GM12878 (cell line): Measurements from ENCODE around the gene MPP1. TPM values are rescaled to one million over a fixed set of nuclear protein-coding genes. Genes with fewer than 3 reads are reported as not detected.
A peak's percentile ranks its signal among the peaks of the same experiment; 100 is the strongest.

Experiments used
- ATAC-seq: fragments of 200-7000 bp; cut with Tn5 transposase; 3 replicates; pipeline ENCODE4 v1.9.1; 2020; ENCODE audit warnings: mild to moderate bottlenecking, moderate library complexity
- BruUV-seq: library from RNA; stranded (reverse); fragments of 400-500 nt; replicated peaks from 2 replicates; lab custom pipeline; 2021; lab: Mats Ljungman, UMichigan
- CTCF ChIA-PET: fragments of 300-600 bp; sonication (Branson Sonifier 250); formaldehyde crosslinking; extraction: SDS; loops from one replicate; lab custom pipeline; 2021; ENCODE audit warnings: inconsistent platforms; lab: Yijun Ruan, JAX
- POLR2A ChIA-PET: fragments of 350-600 bp; formaldehyde crosslinking; extraction: SDS; loops from one replicate; lab custom pipeline; 2021; ENCODE audit warnings: inconsistent platforms; lab: Charles Lee
- RAD21 ChIA-PET: fragments of 300-600 bp; sonication (Branson Sonifier 250); formaldehyde crosslinking; loops from one replicate; lab custom pipeline; 2023; ENCODE audit warnings: antibody characterized with exemption; ENCODE audit not compliant: unreplicated experiment; lab: Charles Lee
- SMC1A ChIA-PET: fragments of 300-600 bp; sonication (Branson Sonifier 250); formaldehyde crosslinking; loops from one replicate; lab custom pipeline; 2023; ENCODE audit not compliant: unreplicated experiment, uncharacterized antibody; lab: Charles Lee
- DNase-seq: peaks from one replicate; pipeline ENCODE4 v3.0.0-alpha.2; 2011; ENCODE audit warnings: low read depth, low spot score
- FAIRE-seq: peaks from 3 replicates; lab custom pipeline; 2011; peaks lifted over from hg19 to GRCh38; lab: Jason Lieb, UNC
- H2AFZ ChIP-seq: 2 replicates; pipeline ENCODE4 v1.6.0; 2011; ENCODE audit warnings: low read depth, low read length, control low read depth; ENCODE audit not compliant: control insufficient read depth
- H3K27ac ChIP-seq: 2 replicates; pipeline ENCODE4 v1.5.1; 2011; ENCODE audit warnings: control low read depth; ENCODE audit not compliant: control insufficient read depth, insufficient read depth
- H3K27me3 ChIP-seq, 2 experiments: replicated peaks in 1 of 2; 2 replicates each; pipeline versions ENCODE4 v1.6.0 to v1.6.1; 2011; ENCODE audit warnings: low read length in 1 of 2; ENCODE audit not compliant: control insufficient read depth in 2 of 2, insufficient read depth in 2 of 2
- H3K36me3 ChIP-seq, 2 experiments: 2 replicates each; pipeline ENCODE4 v1.5.1; 2011; ENCODE audit warnings: low read length in 1 of 2; ENCODE audit not compliant: control insufficient read depth in 2 of 2, insufficient read depth in 2 of 2
- H3K4me1 ChIP-seq: 2 replicates; pipeline ENCODE4 v1.6.1; 2011; ENCODE audit warnings: mild to moderate bottlenecking, low read length, moderate library complexity, mixed read lengths; ENCODE audit not compliant: control insufficient read depth, insufficient read depth
- H3K4me2 ChIP-seq: 2 replicates; pipeline ENCODE4 v1.6.0; 2011; ENCODE audit warnings: control low read depth; ENCODE audit not compliant: control insufficient read depth, insufficient read depth
- H3K4me3 ChIP-seq: fragments of 200-600 bp; sonication (generic); 2 replicates; pipeline ENCODE4 v1.5.1; 2016
- H3K79me2 ChIP-seq: 2 replicates; pipeline ENCODE4 v1.6.0; 2011; ENCODE audit warnings: low read length; ENCODE audit not compliant: control insufficient read depth, insufficient read depth
- H3K9ac ChIP-seq: 2 replicates; pipeline ENCODE4 v1.8.0; 2011; ENCODE audit warnings: low read length, control low read depth, mixed read lengths; ENCODE audit not compliant: control insufficient read depth, insufficient read depth
- H3K9me3 ChIP-seq: replicated peaks from 3 replicates; pipeline ENCODE4 v1.5.1; 2011; ENCODE audit warnings: mild to moderate bottlenecking, low read length; ENCODE audit not compliant: control insufficient read depth, insufficient read depth
- H4K20me1 ChIP-seq: 2 replicates; pipeline ENCODE4 v1.6.0; 2011; ENCODE audit not compliant: control insufficient read depth, insufficient read depth
- IRF4 ChIP-seq: IDR thresholded peaks from 2 replicates; pipeline ENCODE4 v1.6.1; 2011; ENCODE audit warnings: low read depth, low read length
- PML ChIP-seq: IDR thresholded peaks from 2 replicates; pipeline ENCODE4 v1.6.1; 2012; ENCODE audit warnings: low read length, inconsistent platforms
- RAD51 ChIP-seq: fragments of 450-650 bp; IDR thresholded peaks from 2 replicates; pipeline ENCODE4 v1.6.1; 2016; ENCODE audit warnings: moderate library complexity, mild to moderate bottlenecking, inconsistent platforms
- RELA ChIP-seq: fragments of 450-650 bp; IDR thresholded peaks from 2 replicates; pipeline ENCODE4 v1.8.0; 2014; ENCODE audit warnings: borderline replicate concordance; ENCODE audit not compliant: partially characterized antibody
- USF1 ChIP-seq: IDR thresholded peaks from 2 replicates; pipeline ENCODE4 v1.6.1; 2011; ENCODE audit warnings: borderline replicate concordance, low read depth, mild to moderate bottlenecking, moderate library complexity, mixed read lengths, low read length; ENCODE audit not compliant: insufficient read depth; ENCODE audit errors: extremely low read length
- ZNF24 ChIP-seq: fragments of 450-650 bp; IDR thresholded peaks from 2 replicates; pipeline ENCODE4 v1.6.1; 2017; ENCODE audit warnings: antibody characterized with exemption, mild to moderate bottlenecking
- WGBS: methylation state at CpG from one replicate; pipeline ENCODE4 v1.1.6; 2016; ENCODE audit warnings: low lambda C conversion rate; ENCODE audit not compliant: insufficient replicate concordance, insufficient coverage; ENCODE audit errors: missing lambda C conversion rate; 5-methylcytosine and 5-hydroxymethylcytosine counted together
- in situ Hi-C: fragments of 300-500 bp; cut with MboI; formaldehyde crosslinking; loops from 9 replicates; pipeline ENCODE4 v1.14.3; 2018; ENCODE audit warnings: mixed read lengths
- intact Hi-C: fragments of 100-400 bp; cut with micrococcal nuclease; formaldehyde crosslinking; loops from one replicate; pipeline ENCODE4 v1.14.2; 2022; ENCODE audit not compliant: unreplicated experiment
- polyA plus RNA-seq, 11 experiments: library from polyadenylated mRNA; depleted of rRNA in 4 of 11; unstranded in 6 of 11; stranded (reverse) in 5 of 11; fragments of >200 nt; fragmentation: Nextera tagmentation in 4 of 11; fragmentation: Illumina TruSeq in 1 of 11; extraction: Ambion mirVana in 4 of 11; extraction: Trizol in 1 of 11; gene quantifications; 1 replicate in 1 of 11; 2 replicates in 10 of 11; pipeline versions ENCODE4 v1.2.1 to v1.2.3, GENCODE V29; 2011 to 2016; ENCODE audit warnings: inconsistent platforms in 2 of 11, missing spikeins in 2 of 11, low read depth in 1 of 11
- total RNA-seq, 4 experiments: library from RNA; depleted of rRNA in 3 of 4; stranded (reverse); fragments of >200 nt in 3 of 4; fragmentation: Illumina TruSeq in 1 of 4; extraction: Trizol in 1 of 4; gene quantifications; 2 replicates each; pipeline versions ENCODE4 v1.2.1 to v1.2.3, GENCODE V29; 2013 to 2021
- TF ChIP-seq, protein P1 (sequence below): fragments of 450-650 bp; formaldehyde crosslinking; IDR thresholded peaks from 2 replicates; pipeline ENCODE4 v1.5.0; 2022; ENCODE audit warnings: mild to moderate bottlenecking, missing genetic modification characterization

The MPP1 gene
- total and polyA plus RNA-seq, 10 of the 15 experiments (the other 5 are each of a cell fraction or from before 2014, with no cell fraction given), result 1.9 to 20.1 (median 14.8) TPM

- CTCF ChIA-PET, result interaction anchor here (1.5 kb wide), 1 partner anchor 61 kb away, joined by 3 read pairs; no protein-coding TSS in a partner anchor
Measured at GRCh38 chrX:154809939-154810665, 4.8 kb upstream of the MPP1 start.

More at GRCh38 chrX:154809939-154810665, 4.8 kb upstream of the MPP1 start:
- no peaks in the 10 kb centered on the region for H4K20me1 ChIP-seq
- ChIA-PET RAD21 (interaction anchor here (1.1 kb wide), 2 partner anchors 10 to 47 kb away, joined by 3 read pairs; partner anchors contain the start of gene DKC1), SMC1A (interaction anchor here (1.4 kb wide), 1 partner anchor 9 kb away, joined by 3 read pairs; no protein-coding TSS in a partner anchor), POLR2A (interaction anchor here (0.7 kb wide), 1 partner anchor 17 kb away, joined by 4 read pairs; no protein-coding TSS in a partner anchor)
- FAIRE-seq (no peak), ATAC-seq (no peak), DNase-seq (no peak)
- H3K4me2 ChIP-seq, result no peak overlapping the region
- no peaks in the 10 kb centered on the region for H3K36me3 ChIP-seq
- H3K27me3 ChIP-seq, result no peaks in the 10 kb centered on the region
- no peaks in the 10 kb centered on the region for H3K79me2 ChIP-seq
- no peak overlapping the region for H3K27ac ChIP-seq
- H3K4me1 ChIP-seq, result no peaks in the 10 kb centered on the region
- TF ChIP-seq RELA, result no peak
- TF ChIP-seq, protein P1, sequence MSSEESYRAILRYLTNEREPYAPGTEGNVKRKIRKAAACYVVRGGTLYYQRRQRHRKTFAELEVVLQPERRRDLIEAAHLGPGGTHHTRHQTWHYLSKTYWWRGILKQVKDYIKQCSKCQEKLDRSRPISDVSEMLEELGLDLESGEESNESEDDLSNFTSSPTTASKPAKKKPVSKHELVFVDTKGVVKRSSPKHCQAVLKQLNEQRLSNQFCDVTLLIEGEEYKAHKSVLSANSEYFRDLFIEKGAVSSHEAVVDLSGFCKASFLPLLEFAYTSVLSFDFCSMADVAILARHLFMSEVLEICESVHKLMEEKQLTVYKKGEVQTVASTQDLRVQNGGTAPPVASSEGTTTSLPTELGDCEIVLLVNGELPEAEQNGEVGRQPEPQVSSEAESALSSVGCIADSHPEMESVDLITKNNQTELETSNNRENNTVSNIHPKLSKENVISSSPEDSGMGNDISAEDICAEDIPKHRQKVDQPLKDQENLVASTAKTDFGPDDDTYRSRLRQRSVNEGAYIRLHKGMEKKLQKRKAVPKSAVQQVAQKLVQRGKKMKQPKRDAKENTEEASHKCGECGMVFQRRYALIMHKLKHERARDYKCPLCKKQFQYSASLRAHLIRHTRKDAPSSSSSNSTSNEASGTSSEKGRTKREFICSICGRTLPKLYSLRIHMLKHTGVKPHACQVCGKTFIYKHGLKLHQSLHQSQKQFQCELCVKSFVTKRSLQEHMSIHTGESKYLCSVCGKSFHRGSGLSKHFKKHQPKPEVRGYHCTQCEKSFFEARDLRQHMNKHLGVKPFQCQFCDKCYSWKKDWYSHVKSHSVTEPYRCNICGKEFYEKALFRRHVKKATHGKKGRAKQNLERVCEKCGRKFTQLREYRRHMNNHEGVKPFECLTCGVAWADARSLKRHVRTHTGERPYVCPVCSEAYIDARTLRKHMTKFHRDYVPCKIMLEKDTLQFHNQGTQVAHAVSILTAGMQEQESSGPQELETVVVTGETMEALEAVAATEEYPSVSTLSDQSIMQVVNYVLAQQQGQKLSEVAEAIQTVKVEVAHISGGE, result no peak
- no peak for TF ChIP-seq IRF4
- TF ChIP-seq USF1, result peak; percentile 18
- TF ChIP-seq ZNF24, result no peak
- TF ChIP-seq PML, result no peak
- peak; percentile 77 for TF ChIP-seq RAD51
- in situ Hi-C loops (no loop called here), intact Hi-C loops (no loop called here)
- no peaks in the 10 kb centered on the region; the same call in 2 of the 3 replicates for H3K9me3 ChIP-seq
- no peak overlapping the region for H3K4me3 ChIP-seq
- H3K9ac ChIP-seq, result no peak overlapping the region
- WGBS, result 0% methylated on average over 1 of the region's 1 CpG
- BruUV-seq, result no TSS peak
- H2AFZ ChIP-seq, result no peak overlapping the region
